Fibroblast of pulmonary artery (primary cell): Measurements from ENCODE around the gene GALNT18.

Source experiments
- DNase-seq: peaks from one replicate; pipeline ENCODE4 v3.0.0-alpha.2; 2010; ENCODE audit warnings: low read depth
- H3K4me3 ChIP-seq: replicated peaks from 2 replicates; pipeline ENCODE4 v1.5.1; 2011; ENCODE audit warnings: low read depth, mild to moderate bottlenecking, control low read depth, low read length, moderate library complexity
- TF ChIP-seq, protein P1 (sequence below): IDR thresholded peaks from 2 replicates; pipeline ENCODE4 v1.5.1; 2011; ENCODE audit warnings: mild to moderate bottlenecking, control low read depth, low read length, inconsistent platforms; ENCODE audit errors: missing control alignments

Gene GALNT18

DNA sequence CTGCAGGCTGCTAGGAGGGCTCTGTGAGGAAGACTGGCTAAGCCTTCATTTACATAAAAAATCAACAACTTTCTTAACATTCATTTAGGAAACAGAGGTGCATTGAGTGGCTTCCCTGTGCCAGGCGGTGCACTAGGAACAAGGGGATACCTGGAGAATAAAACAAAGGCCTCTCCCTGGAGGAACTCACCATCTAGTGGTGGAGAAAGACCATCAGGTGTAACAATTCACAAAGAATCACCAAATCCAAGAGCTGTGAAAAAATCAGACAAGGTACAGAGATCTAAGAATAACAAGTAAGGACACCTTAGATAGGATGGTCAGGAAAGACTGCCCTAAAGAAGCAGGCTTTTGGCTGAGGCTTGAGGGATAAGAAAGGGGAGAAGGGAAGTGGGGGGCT, 309.1 kb downstream of the GALNT18 start:
- no peak for DNase-seq
- TF ChIP-seq, protein P1, sequence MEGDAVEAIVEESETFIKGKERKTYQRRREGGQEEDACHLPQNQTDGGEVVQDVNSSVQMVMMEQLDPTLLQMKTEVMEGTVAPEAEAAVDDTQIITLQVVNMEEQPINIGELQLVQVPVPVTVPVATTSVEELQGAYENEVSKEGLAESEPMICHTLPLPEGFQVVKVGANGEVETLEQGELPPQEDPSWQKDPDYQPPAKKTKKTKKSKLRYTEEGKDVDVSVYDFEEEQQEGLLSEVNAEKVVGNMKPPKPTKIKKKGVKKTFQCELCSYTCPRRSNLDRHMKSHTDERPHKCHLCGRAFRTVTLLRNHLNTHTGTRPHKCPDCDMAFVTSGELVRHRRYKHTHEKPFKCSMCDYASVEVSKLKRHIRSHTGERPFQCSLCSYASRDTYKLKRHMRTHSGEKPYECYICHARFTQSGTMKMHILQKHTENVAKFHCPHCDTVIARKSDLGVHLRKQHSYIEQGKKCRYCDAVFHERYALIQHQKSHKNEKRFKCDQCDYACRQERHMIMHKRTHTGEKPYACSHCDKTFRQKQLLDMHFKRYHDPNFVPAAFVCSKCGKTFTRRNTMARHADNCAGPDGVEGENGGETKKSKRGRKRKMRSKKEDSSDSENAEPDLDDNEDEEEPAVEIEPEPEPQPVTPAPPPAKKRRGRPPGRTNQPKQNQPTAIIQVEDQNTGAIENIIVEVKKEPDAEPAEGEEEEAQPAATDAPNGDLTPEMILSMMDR = no peak
- no peak overlapping the region for H3K4me3 ChIP-seq

DNA sequence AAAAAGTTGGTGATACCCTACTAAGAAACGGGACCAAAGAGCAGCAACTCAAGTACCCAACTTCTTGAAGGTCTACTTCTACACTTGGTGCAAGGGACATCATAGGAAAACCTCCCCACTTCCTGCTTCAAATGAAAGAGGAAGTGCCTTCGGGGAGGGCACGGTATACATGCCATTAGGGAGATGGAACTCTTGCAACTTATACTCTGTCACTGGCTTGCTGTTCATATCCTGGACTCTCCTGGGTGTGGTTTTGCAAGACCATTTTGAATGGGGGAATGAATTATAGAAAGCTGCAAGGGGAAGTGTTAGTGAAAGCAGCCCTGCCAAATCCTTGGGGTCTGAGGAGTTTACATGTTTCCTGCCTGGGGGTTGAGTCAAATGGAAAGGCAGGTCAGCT, 310.6 kb downstream of the GALNT18 start:
- TF ChIP-seq, protein P1 = no peak
- DNase-seq = no peak
- no peak overlapping the region for H3K4me3 ChIP-seq

DNA sequence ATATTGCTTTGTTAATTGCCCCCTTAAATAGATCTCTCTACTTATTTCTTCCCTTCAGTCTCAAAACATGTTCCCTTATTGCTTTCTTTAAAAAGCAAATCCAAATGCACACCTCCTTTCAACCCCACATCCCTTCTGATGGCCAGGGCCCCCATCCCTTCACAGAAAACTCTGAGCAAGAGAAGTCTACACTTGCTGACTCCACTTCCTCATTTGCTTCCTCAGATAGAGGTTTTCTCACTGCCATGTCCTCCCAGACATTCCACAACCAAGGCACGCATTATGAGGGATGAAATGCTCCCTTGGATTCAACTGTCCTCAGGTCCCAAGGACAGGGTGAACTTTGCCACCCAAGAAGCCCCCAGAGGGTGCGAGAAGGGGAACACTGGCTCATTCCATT, 311.9 kb downstream of the GALNT18 start:
- TF ChIP-seq, protein P1 = no peak
- no peak for DNase-seq
- no peak overlapping the region for H3K4me3 ChIP-seq

DNA sequence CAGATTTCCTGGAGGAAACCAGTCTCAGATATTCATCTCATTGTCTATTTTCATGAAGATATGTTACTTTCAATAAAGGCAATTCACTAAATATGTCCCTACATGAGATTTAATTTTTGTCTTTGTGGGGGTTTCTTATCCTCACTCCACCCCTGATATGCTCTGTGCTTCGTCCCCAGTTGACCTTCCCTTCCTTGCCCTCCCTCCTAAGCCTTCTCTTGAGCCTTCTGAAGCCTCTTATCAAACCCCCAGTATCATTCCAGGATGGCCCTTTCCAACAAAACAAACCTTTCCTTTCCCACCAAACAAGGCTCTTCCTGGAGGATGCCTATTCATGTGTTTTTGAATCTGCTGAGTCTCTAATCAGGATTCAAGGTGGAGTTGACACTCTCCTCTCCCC, 313.6 kb downstream of the GALNT18 start:
- no peak for DNase-seq
- H3K4me3 ChIP-seq = no peak overlapping the region
- TF ChIP-seq, protein P1 = no peak

DNA sequence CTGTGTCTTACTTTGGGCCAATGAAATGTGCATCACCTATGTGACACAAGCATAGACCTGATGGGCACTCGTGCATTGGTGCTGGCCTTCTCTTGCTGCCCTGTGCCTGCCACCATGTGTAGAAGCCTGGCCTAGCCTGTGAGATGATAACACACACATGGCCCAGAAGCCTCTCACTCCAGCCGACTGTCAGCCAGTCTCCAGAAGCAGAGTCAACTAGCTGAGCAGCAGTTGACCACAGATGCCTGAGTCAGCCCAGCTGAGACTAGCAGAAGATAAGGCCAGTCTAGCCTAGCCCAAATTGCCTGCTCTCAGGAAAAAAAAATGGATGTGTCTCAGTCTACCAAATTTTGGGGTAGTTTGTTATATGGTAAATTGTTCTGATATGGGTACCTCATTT, 314.9 kb downstream of the GALNT18 start:
- DNase-seq = no peak
- TF ChIP-seq, protein P1 = no peak
- H3K4me3 ChIP-seq = no peak overlapping the region

DNA sequence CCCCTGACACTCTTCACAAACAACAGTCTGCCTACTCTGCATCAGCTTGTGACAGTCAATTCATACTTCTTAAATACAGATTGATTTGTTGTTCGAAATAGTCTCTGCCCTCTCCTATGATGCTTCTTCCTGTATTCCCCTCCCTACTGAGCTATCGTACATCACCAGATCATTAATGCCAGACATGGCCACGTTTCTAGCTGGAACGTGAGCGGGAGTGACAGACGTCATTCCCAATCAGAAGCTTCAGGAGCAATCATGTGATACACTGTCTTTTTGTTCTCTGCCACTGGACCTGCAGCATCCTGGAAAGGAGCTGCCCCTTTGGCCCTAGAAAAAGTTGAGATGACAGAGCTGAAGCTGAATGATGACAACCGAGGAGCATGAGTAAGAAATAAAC, 317.3 kb downstream of the GALNT18 start:
- DNase-seq = no peak
- TF ChIP-seq, protein P1 = no peak
- no peak overlapping the region for H3K4me3 ChIP-seq

DNA sequence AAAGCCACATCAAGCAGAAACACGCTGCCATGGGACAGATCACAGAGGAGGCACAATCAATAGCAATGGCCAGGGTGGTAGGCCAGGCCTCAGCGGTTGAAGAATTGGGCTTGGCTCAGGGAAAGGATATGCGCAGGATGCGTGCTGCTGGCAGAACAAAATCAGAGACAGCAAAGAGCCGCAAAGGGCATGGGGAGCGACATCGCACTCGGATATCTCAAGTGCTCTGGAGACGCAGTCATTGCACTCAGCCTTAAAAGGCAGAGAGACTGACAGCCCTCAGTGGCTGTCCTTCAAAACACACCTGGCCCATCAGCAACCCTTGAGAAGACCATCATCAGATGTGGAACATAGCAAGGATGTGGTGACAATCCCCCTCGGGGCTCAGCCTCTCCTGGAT, 319.2 kb downstream of the GALNT18 start:
- no peak for DNase-seq
- no peak overlapping the region for H3K4me3 ChIP-seq
- TF ChIP-seq, protein P1 = no peak
